Esophagus muscularis mucosa (tissue), 3 donors: Measurements from ENCODE around the gene MINAR1.

Experiments
- POLR2AphosphoS5 ChIP-seq, 2 donors: sonication (generic); formaldehyde crosslinking; IDR thresholded peaks; one replicate each; pipeline ENCODE4 v1.6.1; 2017; ENCODE audit warnings: antibody characterized with exemption in 2 of 2
- TF ChIP-seq, protein P1 (sequence below), 3 experiments: fragments of 200-600 bp in 2 of 3; fragments of 450-650 bp in 1 of 3; sonication (generic) in 2 of 3; IDR thresholded peaks; one replicate each; pipeline ENCODE4 v1.5.1; 2017 to 2019; ENCODE audit warnings: antibody characterized with exemption in 3 of 3, mild to moderate bottlenecking in 2 of 3, moderate library complexity in 1 of 3

DNA sequence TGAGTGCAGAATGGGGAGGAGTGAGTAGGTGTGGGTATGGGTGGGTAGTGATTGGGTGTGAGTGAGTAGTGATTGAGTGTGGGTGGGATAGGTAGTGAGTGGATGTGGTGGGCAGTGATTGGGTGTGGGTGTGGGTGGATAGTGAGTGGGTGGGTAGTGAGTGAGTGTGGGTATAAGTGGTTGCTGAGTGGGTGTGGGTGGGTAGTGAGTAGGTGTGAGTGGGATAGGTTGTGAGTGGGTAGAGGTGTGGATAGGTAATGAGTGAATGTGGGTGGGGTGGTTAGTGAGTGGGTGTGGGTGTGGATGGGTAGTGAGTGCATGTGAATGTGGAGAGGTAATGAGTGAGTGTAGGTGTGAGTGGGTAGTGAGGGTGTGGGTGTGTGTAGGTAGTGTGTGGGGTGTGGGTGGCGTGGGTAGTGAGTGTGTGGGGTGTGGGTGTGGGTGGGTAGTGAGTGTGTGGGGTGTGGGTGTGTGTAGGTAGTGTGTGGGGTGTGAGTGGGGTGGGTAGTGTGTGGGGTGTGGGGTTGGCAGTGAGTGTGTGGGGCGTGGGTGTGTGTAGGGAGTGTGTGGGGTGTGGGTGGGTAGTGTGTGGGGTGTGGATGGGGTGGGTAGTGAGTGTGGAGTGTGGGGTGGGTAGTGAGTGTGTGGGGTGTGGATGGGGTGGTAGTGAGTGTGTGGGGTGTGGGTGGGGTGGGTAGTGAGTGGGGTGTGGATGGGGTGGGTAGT, 5.3 kb downstream of the MINAR1 start:
- TF ChIP-seq, protein P1, sequence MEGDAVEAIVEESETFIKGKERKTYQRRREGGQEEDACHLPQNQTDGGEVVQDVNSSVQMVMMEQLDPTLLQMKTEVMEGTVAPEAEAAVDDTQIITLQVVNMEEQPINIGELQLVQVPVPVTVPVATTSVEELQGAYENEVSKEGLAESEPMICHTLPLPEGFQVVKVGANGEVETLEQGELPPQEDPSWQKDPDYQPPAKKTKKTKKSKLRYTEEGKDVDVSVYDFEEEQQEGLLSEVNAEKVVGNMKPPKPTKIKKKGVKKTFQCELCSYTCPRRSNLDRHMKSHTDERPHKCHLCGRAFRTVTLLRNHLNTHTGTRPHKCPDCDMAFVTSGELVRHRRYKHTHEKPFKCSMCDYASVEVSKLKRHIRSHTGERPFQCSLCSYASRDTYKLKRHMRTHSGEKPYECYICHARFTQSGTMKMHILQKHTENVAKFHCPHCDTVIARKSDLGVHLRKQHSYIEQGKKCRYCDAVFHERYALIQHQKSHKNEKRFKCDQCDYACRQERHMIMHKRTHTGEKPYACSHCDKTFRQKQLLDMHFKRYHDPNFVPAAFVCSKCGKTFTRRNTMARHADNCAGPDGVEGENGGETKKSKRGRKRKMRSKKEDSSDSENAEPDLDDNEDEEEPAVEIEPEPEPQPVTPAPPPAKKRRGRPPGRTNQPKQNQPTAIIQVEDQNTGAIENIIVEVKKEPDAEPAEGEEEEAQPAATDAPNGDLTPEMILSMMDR (IDR thresholded peaks at IDR 0.05) = no peak
- TF ChIP-seq POLR2AphosphoS5 (IDR thresholded peaks at IDR 0.05) = no peak
